Gastrocnemius medialis (tissue), 4 donors: ENCODE measurements around the gene FIG4.

Experiments used
- CTCF ChIP-seq, 5 experiments: fragments of 450-650 bp in 3 of 5; fragments of 200-600 bp in 2 of 5; sonication (generic) in 2 of 5; IDR thresholded peaks in 4 of 5; conservative IDR thresholded peaks in 1 of 5; 1 replicate in 4 of 5; 2 replicates in 1 of 5; pipeline ENCODE4 v1.5.1; 2016 to 2019; ENCODE audit warnings: antibody characterized with exemption in 5 of 5, mild to moderate bottlenecking in 3 of 5, moderate library complexity in 3 of 5
- POLR2A ChIP-seq, 2 donors: fragments of 450-650 bp; IDR thresholded peaks; one replicate each; pipeline ENCODE4 v1.6.1; 2017; ENCODE audit warnings: antibody characterized with exemption in 2 of 2, mild to moderate bottlenecking in 2 of 2, moderate library complexity in 2 of 2

GRCh38 chr6:109722011-109722410, 30.9 kb downstream of the FIG4 start:
- TF ChIP-seq CTCF (IDR thresholded peaks at IDR 0.05 in 4 of 5, conservative IDR thresholded peaks at IDR 0.05 in 1 of 5) (no peak), POLR2A (IDR thresholded peaks at IDR 0.05) (no peak)
